ENCODE data around the gene FKBP5.

Gene FKBP5

DNA sequence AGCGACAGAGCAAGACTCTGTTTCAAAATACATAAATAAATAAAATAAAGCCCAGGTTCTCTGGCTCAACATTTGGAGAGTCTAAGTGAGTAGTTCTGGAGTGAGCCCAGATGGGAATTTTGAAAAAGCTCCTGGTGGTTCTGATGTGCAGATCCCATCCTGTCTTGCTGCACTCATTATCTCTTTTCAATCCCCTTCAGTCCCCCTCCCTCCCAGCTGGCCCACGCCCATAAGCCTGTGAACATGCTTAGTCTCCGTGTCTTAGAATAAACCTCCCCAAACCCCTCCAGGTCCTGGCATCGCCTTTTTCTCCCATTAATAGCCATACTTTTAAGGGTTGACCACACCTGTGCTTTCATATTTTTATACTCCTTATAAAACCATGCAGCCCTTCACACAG, 156.6 kb downstream of the FKBP5 start:
- DNase-seq = no peak

DNA sequence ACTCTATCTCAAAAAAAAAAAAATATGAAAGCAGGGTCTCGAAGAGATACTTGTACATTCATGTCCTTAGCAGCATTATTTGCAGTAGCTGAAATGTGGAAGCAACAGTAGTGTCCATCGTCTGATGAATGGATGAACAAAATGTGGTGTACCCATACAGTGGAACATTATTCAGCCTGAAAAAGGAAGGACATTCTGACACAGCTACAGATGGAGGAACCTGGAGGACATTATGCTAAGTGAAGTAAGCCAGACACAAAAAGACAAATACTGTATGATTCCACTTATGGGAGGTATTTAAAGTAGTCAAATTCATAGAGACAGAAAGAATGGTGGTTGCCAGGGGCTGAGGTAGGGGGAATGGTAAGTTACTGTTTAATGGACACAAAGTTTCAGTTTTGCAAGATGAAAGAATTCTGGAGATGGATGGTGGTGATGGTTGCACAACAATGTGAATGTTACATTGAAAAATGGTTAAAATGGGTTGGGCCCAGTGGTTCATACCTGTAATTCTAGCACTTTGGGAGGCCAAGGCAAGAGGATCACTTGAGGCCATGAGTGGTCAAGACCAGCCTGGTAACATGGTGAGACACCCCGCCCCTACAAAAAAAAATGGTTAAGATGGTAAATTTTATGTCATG, 164.2 kb downstream of the FKBP5 start:
- DNase-seq = no peak

All from NCI-H446 (cell line).